WTC11 (cell line): Measurements from ENCODE around the gene CYREN. TPM values are rescaled to one million over a fixed set of nuclear protein-coding genes. Genes with fewer than 3 reads are reported as not detected.

Experiments
- ATAC-seq: fragments of 200-7000 bp; cut with Tn5 transposase; 2 replicates; pipeline ENCODE4 v1.10.0; 2021; ENCODE audit warnings: mild to moderate bottlenecking, moderate library complexity
- CTCF ChIA-PET: fragments of 300-600 bp; sonication (Branson Sonifier 250); formaldehyde crosslinking; loops from one replicate; lab custom pipeline; 2021; ENCODE audit warnings: antibody characterized with exemption; lab: Charles Lee
- POLR2A ChIA-PET: fragments of 350-600 bp; sonication (Branson Sonifier 250); formaldehyde crosslinking; loops from one replicate; lab custom pipeline; 2021; ENCODE audit warnings: antibody characterized with exemption; lab: Charles Lee
- DNase-seq: peaks from one replicate; pipeline ENCODE4 v3.0.0; 2021; ENCODE audit warnings: low spot score
- H3K27ac Mint-ChIP-seq: 2 replicates; pipeline ENCODE4 v1.8.0; 2021; ENCODE audit warnings: mixed read lengths
- H3K27me3 Mint-ChIP-seq: 2 replicates; pipeline ENCODE4 v1.8.0; 2021; ENCODE audit warnings: low read depth, mild to moderate bottlenecking, moderate library complexity, mixed read lengths
- H3K36me3 Mint-ChIP-seq: 2 replicates; pipeline ENCODE4 v1.8.0; 2021; ENCODE audit warnings: mixed read lengths
- H3K4me1 Mint-ChIP-seq: 2 replicates; pipeline ENCODE4 v1.8.0; 2022; ENCODE audit warnings: mixed read lengths
- H3K4me3 Mint-ChIP-seq: 2 replicates; pipeline ENCODE4 v1.8.0; 2021; ENCODE audit warnings: mild to moderate bottlenecking, moderate library complexity, mixed read lengths
- H3K9me3 Mint-ChIP-seq: 2 replicates; pipeline ENCODE4 v1.8.0; 2021; ENCODE audit warnings: mixed read lengths
- CDX4 ChIP-seq: fragments of 250-450 bp; sonication (Bioruptor Pico); IDR thresholded peaks from 2 replicates; pipeline ENCODE4 v1.9.0; 2021; ENCODE audit warnings: moderate library complexity, mild to moderate bottlenecking, inconsistent platforms, borderline replicate concordance
- CREB1 ChIP-seq: sonication (generic); formaldehyde crosslinking; IDR thresholded peaks from 2 replicates; pipeline ENCODE4 v1.8.0; 2023; ENCODE audit warnings: mild to moderate bottlenecking, missing genetic modification reagents
- ETV6 ChIP-seq: sonication (generic); formaldehyde crosslinking; IDR thresholded peaks from 2 replicates; pipeline ENCODE4 v1.8.1; 2022; ENCODE audit warnings: mild to moderate bottlenecking, missing genetic modification reagents
- FOXJ3 ChIP-seq: sonication (generic); formaldehyde crosslinking; IDR thresholded peaks from 2 replicates; pipeline ENCODE4 v1.9.0; 2021; ENCODE audit warnings: missing genetic modification reagents, mild to moderate bottlenecking, borderline replicate concordance
- FOXK1 ChIP-seq: sonication (generic); formaldehyde crosslinking; IDR thresholded peaks from 2 replicates; pipeline ENCODE4 v1.8.0; 2022; ENCODE audit warnings: mild to moderate bottlenecking, moderate library complexity, missing genetic modification reagents
- GABPB1 ChIP-seq: sonication (generic); formaldehyde crosslinking; IDR thresholded peaks from 2 replicates; pipeline ENCODE4 v1.8.1; 2023; ENCODE audit warnings: mild to moderate bottlenecking, missing genetic modification reagents
- GTF2I ChIP-seq: fragments of 250-450 bp; sonication (Bioruptor Pico); conservative IDR thresholded peaks from 2 replicates; pipeline ENCODE4 v1.4.0; 2021; ENCODE audit warnings: mild to moderate bottlenecking
- MYBL2 ChIP-seq: sonication (generic); formaldehyde crosslinking; IDR thresholded peaks from 2 replicates; pipeline ENCODE4 v1.8.1; 2023; ENCODE audit warnings: mild to moderate bottlenecking, moderate library complexity, missing genetic modification reagents
- NFATC4 ChIP-seq: fragments of 250-450 bp; sonication (Bioruptor Pico); IDR thresholded peaks from 2 replicates; pipeline ENCODE4 v1.9.0; 2021; ENCODE audit warnings: mild to moderate bottlenecking
- NFE2L1 ChIP-seq: sonication (generic); formaldehyde crosslinking; IDR thresholded peaks from 2 replicates; pipeline ENCODE4 v1.8.1; 2023; ENCODE audit warnings: missing genetic modification reagents
- NR1H2 ChIP-seq: sonication (generic); formaldehyde crosslinking; IDR thresholded peaks from 2 replicates; pipeline ENCODE4 v1.9.0; 2021; ENCODE audit warnings: mild to moderate bottlenecking, moderate library complexity, missing genetic modification reagents
- NR2C2 ChIP-seq: sonication (generic); formaldehyde crosslinking; IDR thresholded peaks from 2 replicates; pipeline ENCODE4 v1.8.0; 2022; ENCODE audit warnings: mild to moderate bottlenecking, missing genetic modification reagents
- PRRX2 ChIP-seq: fragments of 250-450 bp; sonication (Bioruptor Pico); IDR thresholded peaks from 2 replicates; pipeline ENCODE4 v1.8.0; 2021; ENCODE audit warnings: mild to moderate bottlenecking
- SMAD4 ChIP-seq: sonication (generic); formaldehyde crosslinking; IDR thresholded peaks from 2 replicates; pipeline ENCODE4 v1.8.0; 2022; ENCODE audit warnings: mild to moderate bottlenecking, missing genetic modification reagents
- SOX15 ChIP-seq: fragments of 250-450 bp; sonication (Bioruptor Pico); IDR thresholded peaks from 2 replicates; pipeline ENCODE4 v1.9.0; 2021; ENCODE audit warnings: mild to moderate bottlenecking
- STAT6 ChIP-seq: sonication (generic); formaldehyde crosslinking; conservative IDR thresholded peaks from 2 replicates; pipeline ENCODE4 v1.8.1; 2023; ENCODE audit warnings: mild to moderate bottlenecking, low read depth, missing genetic modification reagents, moderate library complexity
- TEAD1 ChIP-seq: sonication (generic); formaldehyde crosslinking; IDR thresholded peaks from 2 replicates; pipeline ENCODE4 v1.8.0; 2022; ENCODE audit warnings: mild to moderate bottlenecking, missing genetic modification reagents
- ZNF232 ChIP-seq: sonication (generic); formaldehyde crosslinking; IDR thresholded peaks from 2 replicates; pipeline ENCODE4 v1.8.0; 2022; ENCODE audit warnings: mild to moderate bottlenecking, missing genetic modification reagents
- ZNF263 ChIP-seq: sonication (generic); formaldehyde crosslinking; IDR thresholded peaks from 2 replicates; pipeline ENCODE4 v1.8.1; 2022; ENCODE audit warnings: low read depth, mild to moderate bottlenecking, moderate library complexity, missing genetic modification reagents
- ZNF281 ChIP-seq: sonication (generic); formaldehyde crosslinking; IDR thresholded peaks from 2 replicates; pipeline ENCODE4 v1.8.0; 2023; ENCODE audit warnings: mild to moderate bottlenecking, missing genetic modification reagents
- ZNF416 ChIP-seq: fragments of 250-450 bp; sonication (Bioruptor Pico); IDR thresholded peaks from 2 replicates; pipeline ENCODE4 v1.9.0; 2021; ENCODE audit warnings: mild to moderate bottlenecking, inconsistent platforms
- ZNF671 ChIP-seq: fragments of 250-450 bp; sonication (Bioruptor Pico); IDR thresholded peaks from 2 replicates; pipeline ENCODE4 v1.8.0; 2021; ENCODE audit warnings: mild to moderate bottlenecking
- ZSCAN18 ChIP-seq: fragments of 250-450 bp; sonication (Bioruptor Pico); IDR thresholded peaks from 2 replicates; pipeline ENCODE4 v2.1.2; 2022; ENCODE audit warnings: mild to moderate bottlenecking, moderate library complexity
- total RNA-seq: library from RNA; stranded (reverse); gene quantifications from 3 replicates; pipeline ENCODE4 v1.2.3, GENCODE V29; 2021
- TF ChIP-seq, protein P1 (sequence below): sonication (generic); formaldehyde crosslinking; IDR thresholded peaks from 2 replicates; pipeline ENCODE4 v1.8.0; 2022; ENCODE audit warnings: mild to moderate bottlenecking, missing genetic modification reagents
- TF ChIP-seq, protein P2 (sequence below): sonication (generic); formaldehyde crosslinking; IDR thresholded peaks from 2 replicates; pipeline ENCODE4 v1.8.1; 2022; ENCODE audit warnings: mild to moderate bottlenecking, missing genetic modification reagents, moderate library complexity, borderline replicate concordance

Gene CYREN
- total RNA-seq, 1 experiment from 2014 or later, result 37.9 TPM

GRCh38 chr7:135180122-135180521, 9.6 kb upstream of the CYREN start:
- H3K27me3 Mint-ChIP-seq, result no peaks in the 10 kb centered on the region
- ChIA-PET CTCF (interaction anchor here (0.7 kb wide), 1 partner anchor 58 kb away, joined by 3 read pairs; no protein-coding TSS in a partner anchor), POLR2A (no interaction called here)
- TF ChIP-seq ZNF281 (no peak), MYBL2 (CRISPR knock-in tag) (no peak), GABPB1 (no peak), CREB1 (CRISPR knock-in tag) (no peak), FOXK1 (CRISPR knock-in tag) (no peak), SMAD4 (CRISPR knock-in tag) (no peak), GTF2I (CRISPR knock-in tag) (no peak), STAT6 (CRISPR knock-in tag) (no peak), FOXJ3 (CRISPR knock-in tag) (no peak), ZNF671 (CRISPR knock-in tag) (no peak), TEAD1 (no peak)
- TF ChIP-seq, protein P1, sequence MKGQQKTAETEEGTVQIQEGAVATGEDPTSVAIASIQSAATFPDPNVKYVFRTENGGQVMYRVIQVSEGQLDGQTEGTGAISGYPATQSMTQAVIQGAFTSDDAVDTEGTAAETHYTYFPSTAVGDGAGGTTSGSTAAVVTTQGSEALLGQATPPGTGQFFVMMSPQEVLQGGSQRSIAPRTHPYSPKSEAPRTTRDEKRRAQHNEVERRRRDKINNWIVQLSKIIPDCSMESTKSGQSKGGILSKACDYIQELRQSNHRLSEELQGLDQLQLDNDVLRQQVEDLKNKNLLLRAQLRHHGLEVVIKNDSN (CRISPR knock-in tag), result no peak
- TF ChIP-seq, protein P2, sequence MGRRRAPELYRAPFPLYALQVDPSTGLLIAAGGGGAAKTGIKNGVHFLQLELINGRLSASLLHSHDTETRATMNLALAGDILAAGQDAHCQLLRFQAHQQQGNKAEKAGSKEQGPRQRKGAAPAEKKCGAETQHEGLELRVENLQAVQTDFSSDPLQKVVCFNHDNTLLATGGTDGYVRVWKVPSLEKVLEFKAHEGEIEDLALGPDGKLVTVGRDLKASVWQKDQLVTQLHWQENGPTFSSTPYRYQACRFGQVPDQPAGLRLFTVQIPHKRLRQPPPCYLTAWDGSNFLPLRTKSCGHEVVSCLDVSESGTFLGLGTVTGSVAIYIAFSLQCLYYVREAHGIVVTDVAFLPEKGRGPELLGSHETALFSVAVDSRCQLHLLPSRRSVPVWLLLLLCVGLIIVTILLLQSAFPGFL (CRISPR knock-in tag), result no peak
- no peak overlapping the region for H3K4me3 Mint-ChIP-seq
- no peak overlapping the region for H3K27ac Mint-ChIP-seq
- H3K9me3 Mint-ChIP-seq, result peaks cover 51% of the 10 kb centered on the region
- H3K4me1 Mint-ChIP-seq, result peaks cover 19% of the 10 kb centered on the region
- DNase-seq (no peak), ATAC-seq (no peak)
- H3K36me3 Mint-ChIP-seq, result peaks cover 57% of the 10 kb centered on the region

DNA sequence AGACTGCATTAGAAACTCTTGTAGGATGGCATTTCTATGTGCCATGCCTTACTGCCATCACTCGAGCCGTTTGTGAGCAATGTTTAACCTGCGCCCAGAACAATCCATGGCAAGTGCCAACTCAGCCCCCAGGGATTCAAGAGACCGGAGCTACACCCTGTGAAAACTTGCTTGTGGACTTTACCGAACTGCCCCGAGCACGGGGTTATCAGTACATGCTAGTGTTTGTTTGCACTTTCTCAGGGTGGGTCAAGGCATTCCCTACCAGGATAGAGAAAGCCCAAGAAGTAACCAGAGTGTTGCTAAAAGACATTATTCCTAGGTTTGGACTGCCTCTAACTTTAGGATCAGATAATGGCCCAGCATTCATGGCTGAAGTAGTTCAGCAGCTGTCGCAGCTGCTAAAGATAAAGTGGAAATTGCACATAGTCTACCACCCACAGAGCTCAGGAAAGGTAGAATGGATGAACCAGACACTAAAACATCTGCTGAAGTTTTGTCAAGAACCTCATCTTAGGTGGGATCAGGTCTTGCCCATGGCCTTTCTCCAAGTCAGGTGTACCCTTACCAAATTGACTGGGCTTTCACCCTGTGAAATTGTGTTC, 8.9 kb upstream of the CYREN start:
- no peak overlapping the region for H3K4me3 Mint-ChIP-seq
- CTCF ChIA-PET, result interaction anchor here (1.3 kb wide), 1 partner anchor 10 kb away, joined by 3 read pairs; no protein-coding TSS in a partner anchor
- H3K27me3 Mint-ChIP-seq, result no peaks in the 10 kb centered on the region
- DNase-seq, result no peak
- POLR2A ChIA-PET, result no interaction called here
- no peak for ATAC-seq
- H3K4me1 Mint-ChIP-seq, result peaks cover 19% of the 10 kb centered on the region
- peaks cover 51% of the 10 kb centered on the region for H3K9me3 Mint-ChIP-seq
- TF ChIP-seq ETV6 (CRISPR knock-in tag), result no peak
- peaks cover 53% of the 10 kb centered on the region for H3K36me3 Mint-ChIP-seq
- no peak overlapping the region for H3K27ac Mint-ChIP-seq

DNA sequence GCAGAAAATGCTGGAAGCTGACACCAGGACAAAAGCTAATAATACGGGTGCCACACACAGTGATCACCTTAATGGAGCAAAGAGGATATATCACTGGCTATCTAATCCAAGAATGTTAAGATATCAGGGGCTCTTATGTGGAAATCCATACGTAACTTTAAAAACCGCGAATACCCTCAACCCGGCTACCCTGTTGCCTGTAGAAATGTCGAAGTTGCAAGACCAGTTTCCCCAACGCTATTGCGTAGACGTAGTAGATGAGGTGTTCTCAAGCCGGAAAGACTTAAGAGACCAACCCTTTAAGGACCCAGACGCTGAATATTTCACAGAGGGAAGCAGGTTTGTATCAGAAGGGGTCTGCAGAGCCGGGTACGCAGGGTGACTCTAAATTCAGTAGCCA, 7.9 kb upstream of the CYREN start:
- Mint-ChIP-seq H3K27me3 (no peaks in the 10 kb centered on the region), H3K36me3 (peaks cover 42% of the 10 kb centered on the region), H3K4me3 (no peak overlapping the region), H3K9me3 (peaks cover 45% of the 10 kb centered on the region), H3K4me1 (peaks cover 19% of the 10 kb centered on the region), H3K27ac (no peak overlapping the region)
- DNase-seq (no peak), ATAC-seq (no peak)
- POLR2A ChIA-PET, result no interaction called here
- CTCF ChIA-PET, result interaction anchor here (1.3 kb wide), 1 partner anchor 9 kb away, joined by 3 read pairs; no protein-coding TSS in a partner anchor
- no peak for TF ChIP-seq NR1H2 (CRISPR knock-in tag)
- no peak for TF ChIP-seq ZNF232
- TF ChIP-seq ZSCAN18 (CRISPR knock-in tag), result no peak
- no peak for TF ChIP-seq CDX4 (CRISPR knock-in tag)
- no peak for TF ChIP-seq NFATC4 (CRISPR knock-in tag)
- TF ChIP-seq ZNF263 (CRISPR knock-in tag), result no peak
- no peak for TF ChIP-seq NR2C2 (CRISPR knock-in tag)
- TF ChIP-seq SOX15 (CRISPR knock-in tag), result no peak
- TF ChIP-seq PRRX2 (CRISPR knock-in tag), result no peak
- TF ChIP-seq ZNF416 (CRISPR knock-in tag), result no peak
- no peak for TF ChIP-seq NFE2L1
